AG09309 (cell line): ENCODE data around the gene BIRC3.
A peak's percentile ranks its signal among the peaks of the same experiment; 100 is the strongest.

Experiments used
- DNase-seq: peaks from one replicate; pipeline ENCODE4 v3.0.0-alpha.2; 2010; ENCODE audit warnings: low read depth
- H3K4me3 ChIP-seq: 2 replicates; pipeline ENCODE4 v1.5.1; 2011; ENCODE audit warnings: mild to moderate bottlenecking, low read depth, low read length, moderate library complexity; ENCODE audit not compliant: control insufficient read depth
- CTCF ChIP-seq: IDR thresholded peaks from 2 replicates; pipeline ENCODE4 v1.5.1; 2011; ENCODE audit warnings: mild to moderate bottlenecking, low read depth, low read length, inconsistent platforms; ENCODE audit not compliant: insufficient read depth, control insufficient read depth; ENCODE audit errors: missing control alignments

Gene BIRC3

GRCh38 chr11:102313238-102313940 is 3.9 kb upstream of the BIRC3 start:
- no peak for DNase-seq
- H3K4me3 ChIP-seq = no peak overlapping the region
- TF ChIP-seq CTCF = no peak

- TF ChIP-seq CTCF = no peak
- no peak overlapping the region for H3K4me3 ChIP-seq
- no peak for DNase-seq
Observed at GRCh38 chr11:102314784-102315183, 2.5 kb upstream of the BIRC3 start.

- no peak overlapping the region for H3K4me3 ChIP-seq
Observed at GRCh38 chr11:102316346-102316904, 859 bp upstream of the BIRC3 start.

GRCh38 chr11:102317768-102318103 is 452 bp downstream of the BIRC3 start:
- DNase-seq = no peak
- TF ChIP-seq CTCF = no peak
- H3K4me3 ChIP-seq = peak overlapping the region; percentile 58

More at GRCh38 chr11:102316346-102316904, 859 bp upstream of the BIRC3 start:
- no peak for DNase-seq
- no peak for TF ChIP-seq CTCF

- DNase-seq = no peak
- no peak overlapping the region for H3K4me3 ChIP-seq
- TF ChIP-seq CTCF = no peak
Observed at GRCh38 chr11:102318469-102318868, 1.2 kb downstream of the BIRC3 start.

GRCh38 chr11:102319544-102319943 is 2.3 kb downstream of the BIRC3 start:
- DNase-seq = no peak
- H3K4me3 ChIP-seq = no peak overlapping the region
- TF ChIP-seq CTCF = no peak
